ENCODE measurements around the gene BCAS1. TPM values are rescaled to one million over a fixed set of nuclear protein-coding genes. Genes with fewer than 3 reads are reported as not detected.

BCAS1 gene
- total RNA-seq, 2 experiments from 2014 or later, result 0.05 TPM; not detected in 1

DNA sequence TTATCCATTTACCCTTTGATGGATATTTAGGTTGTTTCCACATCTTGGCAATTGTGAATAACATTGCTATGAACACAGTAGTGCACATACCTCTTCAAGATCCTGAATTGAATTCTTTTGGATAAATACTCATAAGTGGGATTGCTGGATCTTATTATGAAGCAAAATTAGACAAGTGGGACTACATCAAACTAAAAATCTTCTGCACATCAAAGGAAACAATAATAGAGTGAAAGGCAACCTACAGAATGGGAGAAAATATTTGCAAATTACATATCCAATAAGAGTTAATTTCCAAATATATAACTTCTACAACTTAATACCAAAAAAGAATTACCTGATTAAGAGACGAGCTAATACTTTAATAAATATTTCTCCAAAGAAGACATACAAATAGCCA lies 38.4 kb upstream of the BCAS1 start:
- Mint-ChIP-seq H3K9me3 (no peaks in the 10 kb centered on the region), H3K4me3 (no peak overlapping the region), H3K36me3 (ENCODE audit: low read depth) (no peaks in the 10 kb centered on the region), H3K27ac (no peak overlapping the region), H3K4me1 (ENCODE audit: low read depth) (no peaks in the 10 kb centered on the region), H3K27me3 (ENCODE audit: low read depth) (peaks cover 12% of the 10 kb centered on the region)
- intact Hi-C loops (cut with micrococcal nuclease), result no loop called here
- CTCF ChIA-PET, result interaction anchor here (0.6 to 1.4 kb wide), 5 partner anchors 8 to 584 kb away, joined by 3 to 5 read pairs (median 3); no protein-coding TSS in a partner anchor
- no peak for DNase-seq

DNA sequence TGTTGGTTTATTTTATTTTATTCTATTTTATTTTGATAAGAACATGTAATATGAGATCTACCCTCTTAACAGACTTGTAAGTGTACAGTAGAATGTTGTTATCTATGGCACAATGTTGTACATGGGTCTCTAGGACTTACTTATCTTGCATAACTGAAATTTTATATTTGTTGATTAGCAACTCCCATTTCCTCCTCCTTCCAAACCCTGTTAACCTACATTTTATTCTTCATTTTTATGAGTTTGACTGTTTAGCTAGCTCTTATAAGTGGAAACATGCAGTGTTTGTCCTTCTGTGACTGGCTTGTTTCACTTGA lies 37.9 kb upstream of the BCAS1 start:
- H3K27ac Mint-ChIP-seq, result no peak overlapping the region
- no peaks in the 10 kb centered on the region for H3K36me3 Mint-ChIP-seq (ENCODE audit: low read depth)
- H3K27me3 Mint-ChIP-seq (ENCODE audit: low read depth), result peaks cover 8% of the 10 kb centered on the region
- CTCF ChIA-PET, result no interaction called here
- H3K9me3 Mint-ChIP-seq, result no peaks in the 10 kb centered on the region
- no peaks in the 10 kb centered on the region for H3K4me1 Mint-ChIP-seq (ENCODE audit: low read depth)
- H3K4me3 Mint-ChIP-seq, result no peak overlapping the region
- intact Hi-C loops (cut with micrococcal nuclease), result no loop called here
- no peak for DNase-seq

DNA sequence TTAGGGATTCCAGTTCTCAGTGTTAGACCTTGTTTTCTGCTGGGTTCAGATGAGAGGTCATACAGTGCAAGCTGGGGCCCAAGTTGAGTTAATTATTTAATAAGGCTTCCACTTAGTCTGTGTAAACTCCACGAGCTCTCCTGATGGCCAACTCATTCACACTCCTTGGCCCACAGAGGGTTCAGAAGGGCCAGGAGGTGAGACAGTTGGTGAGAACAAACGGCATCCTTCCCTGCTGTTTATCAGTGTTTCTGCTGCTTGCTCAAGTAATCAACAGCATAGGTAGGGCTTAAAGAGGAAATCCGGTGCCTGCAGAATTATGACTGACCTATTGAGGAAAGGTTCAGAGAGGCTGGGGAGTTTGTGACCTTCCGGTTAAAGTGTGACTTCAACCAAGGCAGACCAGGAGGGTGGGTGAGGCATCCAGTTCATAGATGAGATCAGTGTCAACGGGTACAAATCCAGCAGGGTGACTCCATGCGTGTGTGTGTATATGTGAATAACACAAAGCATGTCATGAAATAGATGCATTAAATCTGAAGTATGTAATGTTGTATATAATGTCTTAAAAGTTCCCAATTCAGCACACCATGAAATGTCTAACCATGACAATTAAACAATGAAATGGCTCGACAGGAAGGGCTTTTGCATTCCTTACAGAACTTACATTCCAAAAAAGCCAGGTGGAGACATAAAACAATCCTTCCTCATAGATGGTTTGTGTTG lies 37.4 kb upstream of the BCAS1 start:
- no peak overlapping the region for H3K4me3 Mint-ChIP-seq
- no peak overlapping the region for H3K27ac Mint-ChIP-seq
- peaks cover 8% of the 10 kb centered on the region for H3K27me3 Mint-ChIP-seq (ENCODE audit: low read depth)
- intact Hi-C loops (cut with micrococcal nuclease), result no loop called here
- no peaks in the 10 kb centered on the region for H3K4me1 Mint-ChIP-seq (ENCODE audit: low read depth)
- DNase-seq, result no peak
- no peaks in the 10 kb centered on the region for H3K9me3 Mint-ChIP-seq
- no peaks in the 10 kb centered on the region for H3K36me3 Mint-ChIP-seq (ENCODE audit: low read depth)
- CTCF ChIA-PET, result interaction anchor here (4.8 kb wide), 1 partner anchor 12 kb away, joined by 31 read pairs; no protein-coding TSS in a partner anchor

DNA sequence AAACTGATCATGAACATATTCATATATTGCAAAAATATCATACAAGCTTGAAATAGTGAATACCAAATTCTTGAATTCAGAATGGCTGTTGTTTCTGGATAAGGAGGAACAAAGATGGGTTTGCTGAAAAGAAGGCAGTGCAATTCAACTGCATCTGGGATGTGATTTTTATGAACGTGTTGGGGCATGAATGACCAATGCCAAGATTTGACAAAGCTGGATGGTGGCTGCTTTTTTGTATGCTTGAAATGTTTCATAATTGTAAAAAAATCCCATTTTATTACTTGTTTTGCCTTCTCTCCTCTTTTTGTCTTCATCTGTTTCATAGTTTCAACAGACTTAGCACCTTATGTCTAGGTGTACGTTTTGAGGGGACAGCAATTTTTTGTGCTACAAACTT lies 36.8 kb upstream of the BCAS1 start:
- H3K4me1 Mint-ChIP-seq (ENCODE audit: low read depth), result no peaks in the 10 kb centered on the region

DNA sequence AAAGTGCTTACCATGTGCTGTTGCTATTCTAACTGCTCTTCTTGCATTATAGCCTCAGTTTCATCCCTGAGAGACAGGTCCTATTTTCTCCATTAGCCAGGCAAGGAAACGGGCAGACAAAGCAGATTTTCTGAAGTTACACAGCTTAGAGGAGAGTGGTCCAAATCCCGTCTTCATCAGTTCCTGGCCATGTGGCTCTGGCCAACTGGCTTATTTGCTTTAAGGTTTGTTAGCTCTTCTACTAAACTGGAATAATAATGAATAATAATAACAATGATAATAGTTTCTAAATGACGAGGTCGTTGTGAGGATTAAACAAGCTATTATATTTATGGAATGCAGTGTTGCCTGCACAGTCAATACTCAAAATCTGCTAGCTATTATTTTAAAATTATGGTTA lies 35.8 kb upstream of the BCAS1 start:
- Mint-ChIP-seq H3K36me3 (ENCODE audit: low read depth) (no peaks in the 10 kb centered on the region), H3K4me3 (no peak overlapping the region), H3K27ac (no peak overlapping the region), H3K4me1 (ENCODE audit: low read depth) (no peaks in the 10 kb centered on the region), H3K9me3 (no peaks in the 10 kb centered on the region), H3K27me3 (ENCODE audit: low read depth) (peaks cover 8% of the 10 kb centered on the region)
- intact Hi-C loops (cut with micrococcal nuclease), result no loop called here
- CTCF ChIA-PET, result interaction anchor here (0.6 to 13.8 kb wide), 6 partner anchors 10 to 541 kb away, joined by 3 to 232 read pairs (median 8); no protein-coding TSS in a partner anchor
- DNase-seq, result no peak

More for the DNA sequence above, 36.8 kb upstream of the BCAS1 start:
- H3K4me3 Mint-ChIP-seq, result no peak overlapping the region
- peaks cover 8% of the 10 kb centered on the region for H3K27me3 Mint-ChIP-seq (ENCODE audit: low read depth)
- CTCF ChIA-PET, result interaction anchor here (1.2 to 13.8 kb wide), 3 partner anchors 11 to 540 kb away, joined by 10 to 232 read pairs (median 31); no protein-coding TSS in a partner anchor
- no peaks in the 10 kb centered on the region for H3K36me3 Mint-ChIP-seq (ENCODE audit: low read depth)
- no peak for DNase-seq
- H3K27ac Mint-ChIP-seq, result no peak overlapping the region
- H3K9me3 Mint-ChIP-seq, result no peaks in the 10 kb centered on the region
- intact Hi-C loops (cut with micrococcal nuclease), result no loop called here

DNA sequence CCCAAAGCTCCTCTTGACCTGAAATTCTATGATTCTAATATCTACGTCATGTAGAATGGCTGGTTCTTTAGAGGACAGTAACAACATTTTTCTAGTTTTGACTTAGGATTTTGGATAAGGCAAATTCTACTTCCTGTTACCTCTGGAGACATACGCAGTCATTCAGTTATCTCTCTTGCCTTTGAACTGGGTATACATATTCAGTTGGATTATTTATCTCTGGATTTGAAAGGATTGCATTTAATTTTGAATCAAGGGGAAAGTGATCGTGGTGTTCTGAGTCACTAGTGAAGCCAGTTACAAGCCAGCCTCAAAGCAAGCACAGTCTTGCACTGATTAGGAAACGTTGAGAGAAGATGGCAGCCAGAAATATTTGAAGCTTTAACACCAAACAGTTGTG lies 35.3 kb upstream of the BCAS1 start:
- intact Hi-C loops (cut with micrococcal nuclease), result no loop called here
- no peaks in the 10 kb centered on the region for H3K4me1 Mint-ChIP-seq (ENCODE audit: low read depth)
- no peaks in the 10 kb centered on the region for H3K36me3 Mint-ChIP-seq (ENCODE audit: low read depth)
- no peak for DNase-seq
- H3K9me3 Mint-ChIP-seq, result no peaks in the 10 kb centered on the region
- CTCF ChIA-PET, result interaction anchor here (0.6 to 13.8 kb wide), 8 partner anchors 10 to 542 kb away, joined by 3 to 232 read pairs (median 7); no protein-coding TSS in a partner anchor
- H3K4me3 Mint-ChIP-seq, result no peak overlapping the region
- no peak overlapping the region for H3K27ac Mint-ChIP-seq
- H3K27me3 Mint-ChIP-seq (ENCODE audit: low read depth), result peaks cover 8% of the 10 kb centered on the region

DNA sequence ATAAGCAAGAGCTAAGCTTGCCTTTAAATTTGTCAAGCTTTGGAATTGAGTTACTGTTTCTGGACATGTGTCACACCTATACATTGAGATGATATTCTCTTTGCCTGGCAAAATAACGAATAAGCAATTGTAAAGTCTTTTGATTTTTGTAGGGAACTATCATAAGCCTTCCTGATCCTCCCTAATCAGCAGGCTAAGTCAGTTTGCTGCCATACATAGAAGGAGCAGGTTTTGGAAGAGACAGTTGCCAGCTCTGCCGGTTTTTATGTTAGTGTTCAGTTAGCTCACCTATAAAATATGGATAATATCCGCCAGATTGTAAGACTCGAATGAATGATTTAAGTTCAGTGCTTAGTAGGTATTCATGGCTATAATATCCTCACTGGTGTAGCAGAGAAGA lies 34.4 kb upstream of the BCAS1 start:
- peaks cover 3% of the 10 kb centered on the region for H3K27me3 Mint-ChIP-seq (ENCODE audit: low read depth)
- intact Hi-C loops (cut with micrococcal nuclease), result no loop called here
- no peaks in the 10 kb centered on the region for H3K9me3 Mint-ChIP-seq
- no peak overlapping the region for H3K27ac Mint-ChIP-seq
- H3K4me1 Mint-ChIP-seq (ENCODE audit: low read depth), result no peaks in the 10 kb centered on the region
- CTCF ChIA-PET, result interaction anchor here (0.6 to 13.8 kb wide), 13 partner anchors 9 to 553 kb away, joined by 3 to 232 read pairs (median 6); no protein-coding TSS in a partner anchor
- no peak for DNase-seq
- no peak overlapping the region for H3K4me3 Mint-ChIP-seq
- no peaks in the 10 kb centered on the region for H3K36me3 Mint-ChIP-seq (ENCODE audit: low read depth)

DNA sequence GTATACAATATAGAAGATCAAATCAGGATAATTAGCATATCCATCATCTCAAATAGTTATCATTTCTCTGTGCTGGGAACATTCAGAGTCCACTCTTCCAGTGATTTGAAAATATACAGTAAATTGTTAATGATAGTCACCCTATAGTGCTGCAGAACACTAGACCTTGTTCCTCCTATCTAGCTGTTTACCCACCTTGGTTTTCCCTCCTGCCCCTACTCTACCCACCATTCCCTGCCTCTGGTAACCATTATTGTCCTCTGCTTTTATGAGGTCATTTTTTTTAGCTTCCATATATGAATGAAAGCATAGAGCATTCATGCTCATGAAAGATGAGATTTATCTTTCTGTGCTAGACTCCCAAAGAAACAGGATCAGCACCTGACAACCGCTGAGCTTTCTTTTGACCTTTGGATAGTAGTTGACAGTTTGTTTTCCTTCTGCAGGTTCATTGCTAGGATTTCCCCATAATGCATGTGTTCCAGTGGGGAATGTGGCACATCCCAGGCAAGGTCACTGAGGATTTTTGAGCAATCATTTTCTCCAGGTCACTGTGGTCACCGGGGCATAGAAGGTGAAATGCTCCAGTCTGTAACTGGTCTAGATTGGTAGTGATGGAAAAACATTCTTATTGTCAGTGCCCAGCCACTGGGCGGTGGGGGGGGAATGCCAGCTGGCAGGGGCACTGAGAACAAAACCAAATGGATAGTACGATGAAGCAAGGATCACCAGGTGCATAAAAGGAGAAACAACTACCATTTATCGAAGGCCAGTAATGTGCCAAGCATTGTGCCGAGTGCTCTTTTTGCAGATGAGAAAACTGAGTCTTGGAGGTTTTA lies 33.6 kb upstream of the BCAS1 start:
- intact Hi-C loops (cut with micrococcal nuclease), result loop anchor here (1.0 kb wide), 1 partner anchor 95 kb away; no protein-coding TSS in a partner anchor
- H3K4me1 Mint-ChIP-seq (ENCODE audit: low read depth), result no peaks in the 10 kb centered on the region
- CTCF ChIA-PET, result interaction anchor here (0.5 to 13.8 kb wide), 34 partner anchors 8 to 1100 kb away, joined by 3 to 232 read pairs (median 3); no protein-coding TSS in a partner anchor
- H3K9me3 Mint-ChIP-seq, result no peaks in the 10 kb centered on the region
- H3K36me3 Mint-ChIP-seq (ENCODE audit: low read depth), result no peaks in the 10 kb centered on the region
- no peak overlapping the region for H3K4me3 Mint-ChIP-seq
- H3K27ac Mint-ChIP-seq, result no peak overlapping the region
- peaks cover 3% of the 10 kb centered on the region for H3K27me3 Mint-ChIP-seq (ENCODE audit: low read depth)
- no peak for DNase-seq

DNA sequence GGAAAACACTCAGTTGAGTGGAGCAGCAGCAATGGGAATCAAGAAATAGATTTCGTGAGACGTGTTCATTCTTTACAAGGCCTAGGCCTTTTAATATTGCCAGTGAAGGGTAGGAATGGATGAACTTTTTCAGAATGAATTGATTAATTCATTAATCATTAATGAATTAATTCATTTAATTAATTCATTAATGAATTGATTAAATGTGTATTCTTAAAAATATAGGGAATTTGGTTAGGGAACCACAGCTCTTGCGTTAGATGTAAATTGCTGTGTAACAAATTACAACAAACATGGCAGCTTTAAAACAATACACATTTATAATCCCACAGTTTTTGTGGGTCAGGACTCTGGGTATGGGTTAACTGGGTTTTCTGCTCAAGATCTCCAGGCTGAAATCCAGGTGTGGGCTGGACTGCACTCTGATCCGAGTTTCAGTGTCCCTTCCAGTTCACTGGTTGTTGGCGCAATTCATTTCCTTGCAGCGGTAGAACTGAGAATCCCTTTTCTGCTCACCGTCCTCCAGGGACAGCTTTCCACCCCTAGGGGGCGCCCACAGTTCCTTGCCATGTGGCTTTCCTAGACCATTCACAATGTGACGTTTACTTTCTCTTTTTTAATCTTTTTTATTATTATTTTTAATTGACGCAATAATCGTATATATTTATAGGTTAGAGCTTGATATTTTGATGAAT lies 32.8 kb upstream of the BCAS1 start:
- peak; percentile 88 for DNase-seq
- Mint-ChIP-seq H3K9me3 (no peaks in the 10 kb centered on the region), H3K27me3 (ENCODE audit: low read depth) (peaks cover 3% of the 10 kb centered on the region), H3K36me3 (ENCODE audit: low read depth) (no peaks in the 10 kb centered on the region), H3K4me1 (ENCODE audit: low read depth) (no peaks in the 10 kb centered on the region), H3K27ac (no peak overlapping the region), H3K4me3 (no peak overlapping the region)
- CTCF ChIA-PET, result interaction anchor here (0.5 to 13.8 kb wide), 31 partner anchors 7 to 1099 kb away, joined by 3 to 232 read pairs (median 3); no protein-coding TSS in a partner anchor
- intact Hi-C loops (cut with micrococcal nuclease), result loop anchor here (1.0 kb wide), 1 partner anchor 96 kb away; no protein-coding TSS in a partner anchor

DNA sequence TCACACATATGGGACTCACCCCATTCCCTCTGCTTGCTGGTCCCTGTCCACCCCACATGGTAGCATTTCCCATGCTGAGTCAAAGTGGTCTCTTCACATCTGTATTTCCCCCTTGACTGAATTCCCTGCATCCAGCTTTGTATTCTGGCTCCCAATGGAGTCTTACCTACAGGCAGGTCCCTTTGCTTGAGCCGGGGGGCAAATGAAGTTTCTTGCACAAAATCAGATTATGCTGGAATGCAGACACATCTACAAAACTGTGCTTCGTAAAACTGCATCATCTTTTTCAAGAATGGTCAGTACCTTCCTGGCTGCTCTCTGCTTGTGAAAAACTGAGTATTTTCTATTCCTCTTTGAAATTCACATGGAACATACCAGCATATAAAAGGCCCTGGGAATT lies 32.1 kb upstream of the BCAS1 start:
- intact Hi-C loops (cut with micrococcal nuclease), result no loop called here
- CTCF ChIA-PET, result interaction anchor here (1.0 to 13.8 kb wide), 3 partner anchors 13 to 146 kb away, joined by 3 to 232 read pairs (median 3); no protein-coding TSS in a partner anchor
- no peaks in the 10 kb centered on the region for H3K36me3 Mint-ChIP-seq (ENCODE audit: low read depth)
- no peak overlapping the region for H3K4me3 Mint-ChIP-seq
- DNase-seq, result no peak
- H3K27me3 Mint-ChIP-seq (ENCODE audit: low read depth), result peaks cover 3% of the 10 kb centered on the region
- H3K27ac Mint-ChIP-seq, result no peak overlapping the region
- H3K9me3 Mint-ChIP-seq, result no peaks in the 10 kb centered on the region
- no peaks in the 10 kb centered on the region for H3K4me1 Mint-ChIP-seq (ENCODE audit: low read depth)

DNA sequence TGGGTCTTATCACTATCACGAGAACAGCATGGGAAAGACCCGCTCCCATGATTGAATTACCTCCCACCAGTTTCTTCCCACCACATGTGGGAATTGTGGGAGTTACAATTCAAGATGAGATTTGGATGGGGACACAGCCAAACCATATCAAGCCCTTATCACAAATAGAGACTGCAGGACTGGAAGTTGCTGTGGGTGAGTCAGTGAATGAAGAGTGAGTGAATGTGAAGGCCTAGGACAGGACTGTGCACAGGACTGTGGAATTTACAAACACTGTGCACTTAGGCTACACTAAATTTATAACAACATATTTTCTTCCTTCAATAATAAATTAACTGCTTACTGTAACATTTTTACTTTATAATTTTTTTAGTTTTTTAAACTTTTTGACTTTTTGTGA lies 30.2 kb upstream of the BCAS1 start:
- Mint-ChIP-seq H3K27ac (no peak overlapping the region), H3K4me3 (no peak overlapping the region), H3K9me3 (no peaks in the 10 kb centered on the region), H3K36me3 (ENCODE audit: low read depth) (no peaks in the 10 kb centered on the region), H3K4me1 (ENCODE audit: low read depth) (no peaks in the 10 kb centered on the region), H3K27me3 (ENCODE audit: low read depth) (no peaks in the 10 kb centered on the region)
- intact Hi-C loops (cut with micrococcal nuclease), result no loop called here
- CTCF ChIA-PET, result interaction anchor here (0.6 to 13.8 kb wide), 3 partner anchors 9 to 101 kb away, joined by 3 to 232 read pairs (median 4); no protein-coding TSS in a partner anchor
- DNase-seq, result no peak

DNA sequence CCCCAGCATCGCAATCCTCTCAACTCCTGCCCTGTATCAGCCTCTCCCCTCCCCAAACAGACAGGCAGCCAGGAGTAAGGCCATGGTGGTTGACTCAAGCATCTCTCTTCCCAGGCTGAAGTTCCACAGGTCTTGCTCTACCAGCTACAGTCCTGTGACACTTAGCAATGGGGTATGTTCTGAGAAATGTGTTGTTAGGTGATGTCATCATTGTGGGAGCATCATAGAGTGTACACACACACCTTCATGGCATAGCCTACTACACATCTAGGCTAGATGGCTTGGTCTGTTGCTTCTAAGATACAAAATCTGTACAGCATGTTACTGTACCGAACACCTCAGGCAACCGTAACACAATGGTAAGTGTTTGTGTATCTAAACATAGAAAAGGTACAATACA lies 29.5 kb upstream of the BCAS1 start:
- CTCF ChIA-PET, result interaction anchor here (0.6 to 13.8 kb wide), 3 partner anchors 14 to 102 kb away, joined by 3 to 232 read pairs (median 4); no protein-coding TSS in a partner anchor
- Mint-ChIP-seq H3K4me3 (no peak overlapping the region), H3K36me3 (ENCODE audit: low read depth) (no peaks in the 10 kb centered on the region), H3K27me3 (ENCODE audit: low read depth) (no peaks in the 10 kb centered on the region), H3K4me1 (ENCODE audit: low read depth) (no peaks in the 10 kb centered on the region), H3K9me3 (no peaks in the 10 kb centered on the region), H3K27ac (no peak overlapping the region)
- intact Hi-C loops (cut with micrococcal nuclease), result no loop called here
- DNase-seq, result no peak
